ENCODE data around the gene PKP1. TPM values are rescaled to one million over a fixed set of nuclear protein-coding genes. Genes with fewer than 3 reads are reported as not detected.

PKP1 gene
- total RNA-seq, 1 donor from 2014 or later: 2.8 TPM

- no peak for DNase-seq (ENCODE audit: low read depth)
- no peak for TF ChIP-seq CTCF (conservative IDR thresholded peaks at IDR 0.05; ENCODE audit: low read depth, low read length)
- no peak overlapping the region for H3K4me3 ChIP-seq (ENCODE audit: low read depth, low read length)
These were observed 12.5 kb upstream of the PKP1 start for GRCh38 chr1:201270616-201271390.

GRCh38 chr1:201272799-201273198 is 10.5 kb upstream of the PKP1 start:
- no peak overlapping the region for H3K4me3 ChIP-seq (ENCODE audit: low read depth, low read length)
- no peak for TF ChIP-seq CTCF (conservative IDR thresholded peaks at IDR 0.05; ENCODE audit: low read depth, low read length)
- no peak for DNase-seq (ENCODE audit: low read depth)

- no peak overlapping the region for H3K4me3 ChIP-seq (ENCODE audit: low read depth, low read length)
- DNase-seq (ENCODE audit: low read depth): no peak
- TF ChIP-seq CTCF (conservative IDR thresholded peaks at IDR 0.05; ENCODE audit: low read depth, low read length): no peak
These were observed 8.6 kb upstream of the PKP1 start for GRCh38 chr1:201274616-201275252.

GRCh38 chr1:201275253-201275666 is 8.0 kb upstream of the PKP1 start:
- TF ChIP-seq CTCF (conservative IDR thresholded peaks at IDR 0.05; ENCODE audit: low read depth, low read length): no peak
- H3K4me3 ChIP-seq (ENCODE audit: low read depth, low read length): no peak overlapping the region
- DNase-seq (ENCODE audit: low read depth): peak; percentile 52

GRCh38 chr1:201276891-201277290 is 6.4 kb upstream of the PKP1 start:
- DNase-seq (ENCODE audit: low read depth): no peak
- no peak overlapping the region for H3K4me3 ChIP-seq (ENCODE audit: low read depth, low read length)
- TF ChIP-seq CTCF (conservative IDR thresholded peaks at IDR 0.05; ENCODE audit: low read depth, low read length): no peak

- TF ChIP-seq CTCF (conservative IDR thresholded peaks at IDR 0.05; ENCODE audit: low read depth, low read length): no peak
- no peak for DNase-seq (ENCODE audit: low read depth)
These were observed 5.9 kb upstream of the PKP1 start for GRCh38 chr1:201277441-201277840.

More at GRCh38 chr1:201277441-201277840, 5.9 kb upstream of the PKP1 start:
- no peak overlapping the region for H3K4me3 ChIP-seq (ENCODE audit: low read depth, low read length)

All from epithelial cell of proximal tubule (primary cell).